ENCODE data around the gene CFAP74.

DNA sequence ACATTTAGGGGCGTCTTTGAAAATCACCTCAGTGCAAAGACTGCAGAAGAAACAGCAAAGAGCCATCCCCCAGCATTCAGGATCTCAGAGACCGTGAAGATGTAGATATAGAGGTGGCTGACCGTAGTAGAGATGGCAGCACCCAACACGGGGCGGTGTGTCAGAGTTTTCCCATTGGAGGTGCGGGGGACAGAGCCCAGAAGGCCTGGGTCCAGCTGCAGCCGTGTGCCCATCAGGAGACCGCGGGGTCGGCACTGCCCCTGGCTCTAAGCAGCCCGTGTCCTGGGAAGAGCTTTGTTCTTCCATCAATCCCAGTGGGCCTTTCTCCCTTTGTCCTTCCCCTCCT is 16.7 kb upstream of the CFAP74 start:
- no peak for TF ChIP-seq EZH2phosphoT487 (IDR thresholded peaks at IDR 0.05; ENCODE audit: borderline replicate concordance)
- TF ChIP-seq, protein P1, sequence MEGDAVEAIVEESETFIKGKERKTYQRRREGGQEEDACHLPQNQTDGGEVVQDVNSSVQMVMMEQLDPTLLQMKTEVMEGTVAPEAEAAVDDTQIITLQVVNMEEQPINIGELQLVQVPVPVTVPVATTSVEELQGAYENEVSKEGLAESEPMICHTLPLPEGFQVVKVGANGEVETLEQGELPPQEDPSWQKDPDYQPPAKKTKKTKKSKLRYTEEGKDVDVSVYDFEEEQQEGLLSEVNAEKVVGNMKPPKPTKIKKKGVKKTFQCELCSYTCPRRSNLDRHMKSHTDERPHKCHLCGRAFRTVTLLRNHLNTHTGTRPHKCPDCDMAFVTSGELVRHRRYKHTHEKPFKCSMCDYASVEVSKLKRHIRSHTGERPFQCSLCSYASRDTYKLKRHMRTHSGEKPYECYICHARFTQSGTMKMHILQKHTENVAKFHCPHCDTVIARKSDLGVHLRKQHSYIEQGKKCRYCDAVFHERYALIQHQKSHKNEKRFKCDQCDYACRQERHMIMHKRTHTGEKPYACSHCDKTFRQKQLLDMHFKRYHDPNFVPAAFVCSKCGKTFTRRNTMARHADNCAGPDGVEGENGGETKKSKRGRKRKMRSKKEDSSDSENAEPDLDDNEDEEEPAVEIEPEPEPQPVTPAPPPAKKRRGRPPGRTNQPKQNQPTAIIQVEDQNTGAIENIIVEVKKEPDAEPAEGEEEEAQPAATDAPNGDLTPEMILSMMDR (conservative IDR thresholded peaks at IDR 0.05; ENCODE audit: low read length): no peak
